ENCODE results near the gene HMG20B. TPM values are rescaled to one million over a fixed set of nuclear protein-coding genes. Genes with fewer than 3 reads are reported as not detected.

Gene HMG20B
- total RNA-seq, 1 donor from 2014 or later, result 100 TPM

DNA sequence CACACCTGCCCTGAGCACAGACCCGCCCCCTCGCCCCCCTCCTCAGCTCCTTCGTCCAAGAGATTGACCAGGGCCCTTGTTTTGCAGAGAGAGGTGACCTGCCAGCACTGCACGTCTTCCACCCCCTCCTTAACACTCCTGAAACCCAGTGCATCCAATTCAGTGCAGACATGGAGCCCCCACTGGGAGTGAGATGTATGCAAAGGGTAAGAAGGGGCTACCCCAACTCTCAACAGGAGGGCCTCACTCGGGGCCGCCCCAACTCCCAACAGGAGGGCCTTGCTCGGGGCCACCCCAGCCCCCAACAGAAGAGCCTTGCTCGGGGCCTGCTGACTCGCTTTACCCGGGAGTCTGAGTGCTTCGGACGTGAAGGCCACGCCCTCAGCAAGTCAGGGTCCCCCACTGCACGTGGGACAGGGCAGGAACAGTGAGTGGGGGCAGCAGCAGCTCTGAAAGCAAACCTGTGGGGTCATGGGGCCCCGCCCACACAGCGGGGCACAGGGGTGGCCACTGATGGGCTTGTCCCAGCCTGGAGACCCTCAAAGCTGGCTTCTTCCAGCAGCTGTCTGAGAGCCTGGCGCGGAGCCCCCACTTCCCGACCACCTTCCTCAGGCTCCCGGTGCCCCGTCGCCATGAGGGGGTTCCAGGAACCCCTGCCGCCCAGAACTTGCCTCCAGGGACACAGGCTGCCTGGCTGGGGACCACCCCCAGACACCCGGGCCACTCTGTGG is 48.2 kb downstream of the HMG20B start:
- DNase-seq (ENCODE audit: low spot score), result no peak

DNA sequence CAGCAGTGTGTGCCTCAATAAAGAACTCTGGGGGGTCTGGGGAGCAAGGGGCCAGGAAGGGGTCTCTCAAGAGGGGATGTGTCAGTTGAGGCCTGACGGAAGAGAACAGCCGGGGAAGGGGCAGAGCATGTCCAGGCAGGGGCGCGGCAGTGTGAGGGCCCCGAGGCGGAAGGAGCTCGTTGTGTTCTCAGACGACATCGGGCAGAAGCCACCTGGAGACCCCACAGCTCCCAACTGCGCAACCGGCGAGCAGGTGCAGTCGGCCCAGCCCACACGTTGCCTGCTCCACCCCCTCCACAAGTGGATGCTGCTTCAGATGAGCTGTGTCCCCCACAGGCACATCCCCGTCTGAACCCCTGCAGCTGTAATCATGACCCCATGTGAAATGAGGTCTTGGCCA is 48.9 kb downstream of the HMG20B start:
- DNase-seq (ENCODE audit: low spot score), result no peak

DNA sequence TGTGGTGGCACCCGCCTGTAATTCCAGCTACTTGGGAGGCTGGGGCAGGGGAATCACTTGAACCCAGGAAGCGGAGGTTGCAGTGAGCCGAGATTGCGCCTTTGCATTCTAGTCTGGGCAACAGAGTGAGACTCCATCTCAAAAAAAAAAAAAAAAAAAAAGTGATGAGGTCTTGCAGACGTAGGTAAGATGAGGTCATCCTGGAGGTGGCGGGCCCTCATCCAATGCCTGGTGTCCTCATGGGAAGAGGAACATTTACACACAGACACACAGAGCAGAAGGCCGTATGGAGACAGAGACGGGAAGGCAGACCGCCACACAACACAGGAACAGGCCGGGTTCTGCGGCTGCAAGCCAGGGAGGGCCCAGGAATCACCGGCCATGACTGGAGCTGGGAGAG is 49.5 kb downstream of the HMG20B start:
- DNase-seq (ENCODE audit: low spot score), result no peak

DNA sequence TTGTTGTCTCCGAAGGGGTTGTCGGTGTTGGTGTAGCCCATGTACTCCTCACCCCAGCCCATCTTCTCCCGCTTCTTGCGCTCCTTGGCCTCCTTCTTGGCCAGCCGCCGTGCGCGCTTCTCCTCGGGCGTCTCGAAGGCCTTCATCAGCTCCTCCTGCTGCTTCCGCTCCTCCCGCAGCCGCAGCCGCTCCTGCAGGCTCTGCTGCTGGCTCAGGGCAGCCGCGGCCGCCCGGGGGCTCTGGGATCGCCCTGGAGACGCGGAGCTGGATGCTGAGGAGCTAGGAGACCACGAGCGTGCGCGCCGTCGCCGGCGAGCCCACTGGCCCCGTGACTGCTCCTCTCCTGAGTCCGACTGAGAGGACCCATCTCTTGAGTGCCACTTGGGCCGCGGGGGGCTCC is 51.0 kb downstream of the HMG20B start:
- DNase-seq (ENCODE audit: low spot score), result no peak

DNA sequence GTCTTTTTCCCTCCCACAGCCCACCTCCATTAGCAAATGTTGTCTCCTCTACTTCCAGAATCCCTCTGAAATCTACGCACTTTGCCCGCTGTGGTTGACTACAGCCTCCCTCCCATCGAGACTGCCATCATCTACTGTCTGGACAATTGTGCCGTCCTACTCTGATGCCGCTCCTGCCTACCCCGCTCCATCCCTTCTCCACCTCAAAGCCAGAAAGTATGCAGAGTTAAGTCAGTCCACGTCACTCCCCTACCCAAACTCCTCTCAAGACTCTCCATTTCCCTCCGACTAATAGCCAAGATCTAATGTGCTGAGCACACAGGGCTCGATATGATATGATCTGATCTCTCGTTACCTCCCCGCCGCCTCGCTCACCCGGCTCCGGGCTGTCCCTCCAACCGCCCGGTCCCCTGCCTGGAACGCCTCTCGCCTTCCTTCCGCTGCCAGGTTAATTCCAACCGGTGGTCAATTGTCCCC is 53.3 kb downstream of the HMG20B start:
- DNase-seq (ENCODE audit: low spot score), result no peak

DNA sequence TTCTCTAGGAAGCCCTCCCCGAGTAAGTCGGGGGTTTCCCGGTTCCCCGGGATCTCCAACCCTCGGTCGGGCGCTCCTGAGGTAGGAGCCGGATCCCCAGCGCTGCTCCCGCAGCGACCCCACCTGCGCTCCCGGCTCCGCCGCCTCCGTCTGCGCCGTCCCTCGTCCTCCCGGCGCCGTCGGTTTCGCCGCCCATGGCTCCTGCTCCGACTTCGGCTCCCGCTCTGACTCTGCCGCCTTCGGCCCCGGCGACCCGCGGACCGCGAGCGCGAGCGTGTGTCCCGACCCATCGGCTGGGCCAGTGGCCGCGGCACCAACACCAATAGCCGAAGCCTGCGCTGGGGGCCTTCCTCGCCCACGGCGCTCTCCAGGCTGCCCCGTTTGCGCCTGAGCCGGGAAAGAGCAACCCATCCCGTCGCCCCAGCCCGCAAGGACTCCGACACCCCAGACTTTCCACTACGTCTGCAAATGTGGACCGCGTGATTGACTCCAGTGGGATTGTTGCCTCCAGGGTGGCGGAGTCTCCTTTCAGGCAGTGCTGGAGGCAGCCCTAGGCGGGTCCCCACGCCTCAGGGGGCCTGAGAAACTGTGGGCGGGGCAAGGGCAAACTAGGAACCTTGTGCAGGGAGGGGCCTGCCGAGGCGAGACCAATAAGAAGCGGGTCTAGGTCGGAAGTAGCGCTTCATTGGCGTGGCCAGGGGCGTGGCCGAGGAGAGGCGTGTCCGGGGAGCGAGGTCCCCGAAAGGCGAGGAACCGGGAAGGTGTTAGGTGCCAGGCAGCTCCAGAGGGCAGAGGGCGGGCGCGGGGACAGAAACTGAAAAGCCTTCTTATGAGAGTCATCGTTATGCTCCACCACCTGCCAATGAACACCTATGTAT is 54.0 kb downstream of the HMG20B start, which contains the start of gene CACTIN:
CACTIN (minus strand) TSS at position 318 of the 878 bp plus-strand sequence; CDS start at position 290, 28 bp downstream.
- DNase-seq (ENCODE audit: low spot score), result peak; percentile 98

DNA sequence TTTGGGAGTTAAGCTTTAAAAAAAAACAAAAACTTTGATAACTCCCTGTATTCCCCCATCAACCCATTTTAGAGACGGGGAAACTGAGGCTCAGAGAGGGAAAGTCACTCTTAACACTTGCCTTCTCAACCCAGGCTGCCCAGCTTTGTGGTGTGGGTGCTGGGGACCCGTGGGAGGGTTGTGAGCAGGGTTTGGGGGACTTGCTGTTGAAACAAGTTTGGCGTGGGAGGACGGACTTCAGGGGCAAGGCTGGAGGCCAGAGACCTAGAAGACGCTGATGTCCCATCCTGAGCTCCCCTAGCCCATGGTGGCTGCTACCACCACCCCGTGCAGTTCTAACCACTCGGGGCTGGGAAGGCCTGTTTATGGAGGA is 54.6 kb downstream of the HMG20B start:
- no peak for DNase-seq (ENCODE audit: low spot score)

Other genes with a start within 250 kb of the HMG20B start
- 254 TPM for gene NFIC, start 206.4 kb upstream of the HMG20B start, total RNA-seq
- gene SMIM24, start 92.4 kb upstream of the HMG20B start, total RNA-seq, result 712 TPM
- 3.7 TPM for gene SMIM44, start 89.5 kb upstream of the HMG20B start, total RNA-seq
- 11.6 TPM for gene DOHH, start 72.3 kb upstream of the HMG20B start, total RNA-seq
- 84.7 TPM for gene FZR1, start 66.6 kb upstream of the HMG20B start, total RNA-seq
- 10.3 TPM for gene TEKTIP1, start 33.8 kb upstream of the HMG20B start, total RNA-seq
- 64.1 TPM for gene MFSD12, start 15.4 kb upstream of the HMG20B start, total RNA-seq
- gene GIPC3, start 12.5 kb downstream of the HMG20B start, total RNA-seq, result 1.3 TPM
- gene TBXA2R, start 33.9 kb downstream of the HMG20B start, total RNA-seq, result 4.9 TPM
- 25.8 TPM for gene CACTIN, start 53.8 kb downstream of the HMG20B start, total RNA-seq
- 72.9 TPM for gene PIP5K1C, start 127.5 kb downstream of the HMG20B start, total RNA-seq
- 141 TPM for gene TJP3, start 135.4 kb downstream of the HMG20B start, total RNA-seq
- gene APBA3, start 188.7 kb downstream of the HMG20B start, total RNA-seq, result 32.8 TPM
- 57.5 TPM for gene MRPL54, start 189.7 kb downstream of the HMG20B start, total RNA-seq
- not detected for gene RAX2, start 199.3 kb downstream of the HMG20B start, total RNA-seq
- 4.7 TPM for gene MATK, start 213.4 kb downstream of the HMG20B start, total RNA-seq

All from mucosa of gallbladder (tissue), 1 donor.